GM18502 (cell line): ENCODE data around the gene NECTIN1.

Experiments used
- ATAC-seq: cut with Tn5 transposase; IDR thresholded peaks from one replicate; pipeline ENCODE4 v1.9.1; 2021; ENCODE audit warnings: mild to moderate bottlenecking; ENCODE audit not compliant: unreplicated experiment, poor library complexity

NECTIN1 gene, protein sequence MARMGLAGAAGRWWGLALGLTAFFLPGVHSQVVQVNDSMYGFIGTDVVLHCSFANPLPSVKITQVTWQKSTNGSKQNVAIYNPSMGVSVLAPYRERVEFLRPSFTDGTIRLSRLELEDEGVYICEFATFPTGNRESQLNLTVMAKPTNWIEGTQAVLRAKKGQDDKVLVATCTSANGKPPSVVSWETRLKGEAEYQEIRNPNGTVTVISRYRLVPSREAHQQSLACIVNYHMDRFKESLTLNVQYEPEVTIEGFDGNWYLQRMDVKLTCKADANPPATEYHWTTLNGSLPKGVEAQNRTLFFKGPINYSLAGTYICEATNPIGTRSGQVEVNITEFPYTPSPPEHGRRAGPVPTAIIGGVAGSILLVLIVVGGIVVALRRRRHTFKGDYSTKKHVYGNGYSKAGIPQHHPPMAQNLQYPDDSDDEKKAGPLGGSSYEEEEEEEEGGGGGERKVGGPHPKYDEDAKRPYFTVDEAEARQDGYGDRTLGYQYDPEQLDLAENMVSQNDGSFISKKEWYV

DNA sequence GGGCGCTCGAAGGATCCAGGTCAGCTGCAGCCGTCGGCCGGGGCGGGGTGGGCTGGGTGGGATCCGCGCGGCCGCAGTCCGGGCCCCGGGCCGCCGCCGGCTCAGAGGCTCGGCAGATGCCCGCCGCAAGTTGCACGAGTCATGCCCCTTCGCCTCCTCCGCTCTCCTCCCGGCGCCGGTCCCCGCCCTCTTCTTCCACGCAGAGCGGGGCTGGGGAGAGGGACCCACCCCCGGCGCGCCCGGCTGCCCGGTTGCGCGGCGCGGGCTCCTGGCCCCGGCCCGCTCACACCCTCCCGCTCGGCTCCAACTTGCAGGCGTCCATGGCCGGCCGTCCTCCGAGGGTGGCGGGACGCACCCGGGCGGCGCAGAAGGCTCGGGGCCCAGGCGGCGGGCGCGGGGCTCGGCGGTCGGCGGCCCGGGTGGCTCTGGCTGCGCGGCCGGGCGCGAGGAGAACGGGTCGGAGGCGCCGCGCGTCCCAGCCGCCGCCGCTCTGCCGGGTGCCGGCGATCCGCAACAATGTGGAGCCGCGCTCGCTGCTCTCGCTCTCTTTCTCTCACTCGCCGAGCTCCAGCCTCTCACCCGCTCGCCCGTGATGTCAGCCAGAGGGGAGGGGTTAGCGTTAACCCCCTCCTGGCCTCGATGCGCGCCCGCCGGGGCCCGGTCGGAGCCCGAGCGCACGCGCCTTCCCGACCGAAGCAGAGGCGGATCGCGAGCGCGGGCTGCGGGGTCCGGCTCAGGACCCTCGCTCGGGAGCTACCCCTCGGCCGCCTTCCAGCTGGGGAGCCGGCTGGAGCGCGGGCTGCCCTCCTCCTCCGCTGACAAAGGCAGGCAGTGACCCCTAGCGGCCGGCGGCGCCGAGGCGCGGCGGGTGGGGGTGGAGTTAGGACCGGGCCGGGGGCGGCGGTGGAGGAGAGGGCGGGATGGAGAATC is at the start of gene NECTIN1:
Gene NECTIN1 (minus strand): TSS at position 550 of the 930 bp plus-strand sequence. CDS start 647 bp downstream, outside the sequence.
- peak; percentile 85 for ATAC-seq

DNA sequence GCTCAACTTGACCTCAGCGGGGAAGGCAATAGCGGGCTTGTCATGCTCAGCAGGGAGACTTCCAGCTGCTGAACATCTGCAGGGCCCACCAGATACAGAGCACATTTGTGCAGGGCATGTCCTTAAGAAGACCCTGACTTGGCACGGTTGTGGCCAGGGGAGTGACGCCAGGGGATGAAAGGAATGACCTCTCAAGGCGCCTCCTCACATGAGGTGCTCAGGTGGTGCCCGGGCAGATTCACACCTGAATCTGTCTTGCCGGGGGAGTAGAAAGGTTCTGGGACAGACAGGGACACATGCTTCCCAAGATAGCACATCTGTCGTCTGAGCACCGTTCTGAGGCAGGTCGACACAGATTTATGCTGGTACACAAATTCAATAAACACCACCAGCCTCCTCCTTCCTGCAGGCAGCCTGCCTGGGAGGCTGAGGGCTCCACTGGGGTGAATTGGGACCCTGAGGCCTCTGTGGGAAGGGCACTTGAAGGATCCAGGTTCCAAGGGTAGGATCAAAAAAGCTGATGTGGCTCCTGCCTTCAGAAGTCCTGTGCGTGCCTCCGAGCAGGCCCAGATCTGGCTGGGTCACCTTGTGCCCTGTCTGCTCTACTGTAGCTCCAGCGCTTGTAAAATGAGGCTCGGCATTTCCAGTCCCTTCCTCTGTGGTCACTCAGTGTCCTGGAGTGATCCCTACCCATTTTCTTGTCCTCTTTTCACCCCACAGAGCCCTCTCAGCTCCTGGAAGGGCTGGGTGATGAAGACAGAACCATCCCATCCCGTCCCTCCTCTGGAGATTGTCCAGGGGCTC is 49.6 kb upstream of the NECTIN1 start:
- ATAC-seq = no peak

DNA sequence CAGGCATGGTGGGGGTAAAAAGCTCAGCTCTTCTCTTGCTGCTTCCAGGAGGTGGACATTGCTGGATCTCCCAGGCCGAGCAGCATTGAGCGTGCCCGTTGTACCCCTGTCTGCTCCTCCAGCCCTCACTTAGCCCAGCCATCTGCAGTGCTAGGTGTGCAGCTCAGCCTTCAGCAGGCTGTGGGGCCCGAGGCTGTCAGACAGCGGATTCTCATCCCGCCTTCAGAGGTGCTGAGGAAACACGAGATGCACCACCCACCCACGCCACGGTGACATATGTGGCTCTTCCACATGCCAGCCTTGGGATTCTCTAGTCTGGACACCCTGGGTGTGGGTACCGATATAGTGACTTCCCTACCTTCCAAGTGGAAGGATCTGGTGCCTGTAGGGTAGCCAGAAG is 48.9 kb upstream of the NECTIN1 start:
- ATAC-seq = no peak

DNA sequence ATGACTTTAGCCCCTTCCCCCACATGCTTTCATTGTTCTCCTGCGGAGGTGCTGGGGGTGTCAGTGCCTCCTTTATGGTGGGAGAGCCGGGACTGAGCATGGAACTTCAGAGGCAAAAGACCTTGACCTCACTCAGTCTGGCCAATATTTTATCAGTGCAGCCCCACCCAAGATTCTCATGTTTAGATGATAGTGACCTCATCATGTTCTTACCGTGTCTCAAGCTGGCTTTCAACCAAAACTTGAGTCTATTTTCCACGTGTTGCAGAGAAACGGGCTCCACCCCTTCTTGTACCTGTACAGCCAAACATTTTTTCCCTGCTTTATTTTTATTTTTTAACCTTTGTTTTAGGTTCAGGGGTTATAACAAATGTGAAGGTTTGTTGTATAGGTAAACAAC is 47.7 kb upstream of the NECTIN1 start:
- no peak for ATAC-seq

DNA sequence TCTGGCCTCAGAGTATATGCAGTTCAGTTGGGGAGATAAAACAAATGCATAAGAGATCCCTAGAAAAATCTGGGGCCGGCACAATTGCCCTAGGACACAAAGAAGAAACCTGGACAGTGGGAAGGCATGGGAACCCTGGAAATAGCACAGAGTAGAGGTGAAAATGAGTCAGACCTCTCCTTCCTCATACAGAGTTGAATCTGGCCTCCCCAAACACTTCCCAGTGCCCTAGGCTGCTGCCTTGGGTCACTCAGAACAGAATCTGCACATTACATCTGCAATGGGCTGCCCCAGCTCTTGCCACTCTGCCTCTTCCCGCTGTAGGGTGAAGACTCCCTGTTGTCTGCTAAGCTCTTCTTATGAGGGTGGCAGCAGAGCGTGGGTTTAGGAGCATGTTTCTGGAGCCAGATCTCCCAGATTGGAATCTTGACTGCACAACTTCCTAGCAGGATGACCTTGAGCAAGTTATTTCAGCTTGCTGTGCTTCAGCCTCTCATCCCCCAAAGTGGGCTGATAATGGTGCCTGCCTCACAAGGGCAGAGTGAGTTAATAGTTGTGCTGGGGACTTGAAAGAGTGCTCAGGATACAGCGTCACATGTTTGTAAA is 47.1 kb upstream of the NECTIN1 start:
- ATAC-seq = no peak

DNA sequence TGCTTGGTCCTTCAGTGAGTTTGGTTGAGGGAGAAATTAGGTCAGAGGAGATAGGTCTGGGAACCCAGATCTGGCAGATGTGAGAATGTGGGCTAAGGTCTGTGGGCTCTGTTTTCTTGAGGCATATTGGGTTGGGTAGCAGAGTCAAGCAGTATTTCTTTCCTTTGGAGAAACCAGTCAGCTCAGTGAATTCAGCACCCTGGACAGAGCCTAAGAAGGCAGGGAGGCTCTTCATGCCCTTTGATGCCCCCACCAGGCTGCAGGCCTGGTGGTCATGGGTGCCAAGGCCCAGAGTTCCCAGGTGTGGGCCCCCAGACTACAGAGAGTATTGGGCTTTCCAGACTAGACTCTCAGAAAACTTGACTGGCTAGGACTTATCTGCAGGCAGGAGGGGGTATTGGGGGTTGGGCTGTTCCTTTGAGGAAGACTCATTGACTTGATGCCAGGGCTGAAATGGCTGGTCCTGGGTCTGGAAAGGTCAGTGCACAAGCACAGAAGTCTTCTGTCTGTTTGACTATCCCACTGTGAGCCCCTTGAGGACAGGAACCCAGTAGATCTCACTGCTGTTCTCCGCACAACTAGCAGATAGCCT is 45.3 kb upstream of the NECTIN1 start:
- ATAC-seq = no peak

- no peak for ATAC-seq
Measured at GRCh38 chr11:119772641-119773415, 43.8 kb upstream of the NECTIN1 start.

DNA sequence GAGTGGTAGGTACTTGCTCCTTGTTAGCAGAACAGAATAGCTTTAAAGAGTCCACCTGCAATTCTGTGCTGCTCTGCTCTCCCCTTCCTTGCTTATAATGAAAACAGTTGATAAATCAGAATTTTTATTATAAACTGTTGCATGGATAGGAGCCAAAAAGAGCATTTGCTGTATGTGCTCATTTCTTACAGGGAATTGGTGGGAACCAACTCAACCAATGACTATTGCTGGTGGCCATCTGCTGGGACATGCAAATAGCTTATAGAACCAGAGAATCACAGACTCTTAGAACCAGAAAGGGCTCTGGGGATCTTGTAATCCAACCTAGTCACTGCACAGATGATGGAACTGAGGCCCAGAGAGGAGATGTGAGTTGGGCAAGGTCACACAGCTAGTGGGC is 43.1 kb upstream of the NECTIN1 start:
- no peak for ATAC-seq

DNA sequence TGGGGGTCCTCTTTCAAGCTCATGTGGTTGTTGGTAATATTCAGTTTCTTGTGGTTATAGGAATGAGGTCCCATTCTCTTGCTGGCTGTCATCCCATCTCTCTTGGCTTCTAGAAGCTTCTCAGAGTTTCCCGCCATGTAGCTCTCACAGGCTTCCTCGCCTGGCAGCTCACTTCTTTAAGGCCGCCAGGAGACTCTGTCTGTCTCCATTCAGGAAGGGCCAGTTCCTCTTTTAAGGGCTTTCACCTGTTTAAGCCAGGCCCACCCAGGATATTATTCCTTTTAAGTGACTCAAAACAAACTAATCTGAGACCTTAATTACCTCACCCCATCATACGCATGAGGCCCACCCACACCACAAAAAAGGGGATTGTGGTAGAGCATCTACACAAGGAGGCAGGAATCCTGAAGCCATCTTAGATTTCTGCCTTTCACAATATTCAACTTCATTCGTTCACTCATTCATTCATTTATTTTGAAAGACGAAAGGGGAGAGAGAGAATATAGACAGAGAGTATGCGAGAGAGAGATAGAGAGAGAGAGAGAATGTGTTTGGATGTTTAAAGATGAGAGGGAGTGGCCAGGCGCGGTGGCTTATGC is 42.3 kb upstream of the NECTIN1 start:
- ATAC-seq = no peak

DNA sequence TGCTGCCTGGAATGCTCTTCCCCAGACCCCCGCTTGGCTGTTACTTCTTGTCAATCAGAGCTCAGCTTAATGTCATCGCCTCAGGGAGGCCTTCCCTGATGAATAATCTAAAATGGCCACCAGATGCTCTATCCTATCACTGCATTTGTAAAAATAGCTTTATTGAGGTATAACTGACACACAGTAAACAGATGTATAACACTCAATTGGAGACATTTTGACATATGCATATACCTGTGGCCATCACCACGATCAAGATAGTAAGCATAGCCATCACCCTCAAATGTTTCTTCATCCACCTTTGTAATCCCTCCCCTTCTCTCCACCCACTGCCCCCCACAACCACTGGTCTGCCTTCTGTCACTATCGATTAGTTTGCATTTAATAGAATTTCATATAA is 36.6 kb upstream of the NECTIN1 start:
- no peak for ATAC-seq

DNA sequence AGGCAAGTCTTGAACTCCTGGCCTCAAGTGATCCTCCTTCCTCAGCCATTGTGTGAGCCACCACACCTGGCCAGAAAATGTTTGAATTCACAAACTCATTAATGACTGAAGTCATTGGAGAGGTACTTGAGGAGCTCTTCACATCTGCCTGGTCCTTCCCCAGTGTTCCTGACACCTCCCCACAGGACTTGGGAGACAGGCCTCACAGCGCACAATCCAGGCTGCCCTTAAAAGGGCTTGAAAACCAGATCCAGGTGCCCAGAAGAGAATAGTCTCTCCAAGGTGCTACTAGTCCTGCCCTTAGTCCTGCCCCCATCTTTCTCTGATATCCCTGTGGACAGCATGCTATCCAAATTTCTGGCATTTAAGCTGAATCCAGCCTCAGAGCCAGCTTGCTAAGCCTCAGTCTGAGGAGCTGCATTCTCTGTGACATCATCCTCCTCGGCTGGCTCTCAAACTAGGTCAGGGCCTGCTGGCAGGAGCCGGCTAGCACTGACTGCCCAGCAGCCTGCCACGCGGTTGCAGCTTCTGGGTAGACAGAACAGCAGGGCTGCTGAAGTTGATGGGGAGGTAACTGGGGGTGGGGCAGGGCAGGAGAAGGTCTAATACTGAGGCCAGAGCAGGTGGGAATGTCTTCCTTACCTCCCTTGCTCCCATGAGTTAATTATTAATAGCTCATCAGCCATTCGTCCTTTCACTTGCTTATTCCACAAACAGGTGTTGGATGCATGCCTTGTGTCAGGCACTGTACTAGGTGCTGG is 35.3 kb upstream of the NECTIN1 start:
- ATAC-seq = no peak

DNA sequence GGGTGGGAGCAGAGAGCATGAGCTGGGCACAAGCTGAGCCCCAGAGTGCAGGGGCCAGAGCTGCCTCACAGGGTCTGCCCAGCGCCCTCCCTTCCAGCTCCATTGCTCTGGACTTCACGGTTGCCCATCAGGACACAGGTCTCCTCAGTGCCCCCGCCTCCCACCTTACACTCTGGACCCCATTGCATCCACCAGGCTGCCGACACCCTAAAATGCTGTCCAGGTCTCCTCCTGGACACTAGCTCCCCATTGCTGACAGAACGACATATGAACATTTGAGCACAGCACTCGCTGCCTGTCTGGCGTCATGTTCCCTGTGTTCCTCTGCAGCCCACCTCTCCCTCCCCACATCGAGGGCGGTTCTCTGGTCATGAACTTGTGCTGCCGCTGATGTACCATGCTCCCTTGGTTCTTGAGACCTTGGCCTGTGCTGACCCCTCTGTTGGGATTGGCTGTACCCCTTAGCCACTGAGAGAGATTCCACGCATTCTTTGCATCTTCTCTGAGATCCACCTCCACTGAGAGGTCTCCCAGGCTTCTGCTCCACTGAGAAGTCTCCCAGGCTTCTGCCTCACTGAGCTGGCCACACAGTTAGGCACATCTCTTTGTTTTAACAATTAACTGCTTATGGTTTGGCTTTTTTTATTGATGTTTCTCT is 34.2 kb upstream of the NECTIN1 start:
- no peak for ATAC-seq

GRCh38 chr11:119759747-119760412 is 30.9 kb upstream of the NECTIN1 start:
- no peak for ATAC-seq

DNA sequence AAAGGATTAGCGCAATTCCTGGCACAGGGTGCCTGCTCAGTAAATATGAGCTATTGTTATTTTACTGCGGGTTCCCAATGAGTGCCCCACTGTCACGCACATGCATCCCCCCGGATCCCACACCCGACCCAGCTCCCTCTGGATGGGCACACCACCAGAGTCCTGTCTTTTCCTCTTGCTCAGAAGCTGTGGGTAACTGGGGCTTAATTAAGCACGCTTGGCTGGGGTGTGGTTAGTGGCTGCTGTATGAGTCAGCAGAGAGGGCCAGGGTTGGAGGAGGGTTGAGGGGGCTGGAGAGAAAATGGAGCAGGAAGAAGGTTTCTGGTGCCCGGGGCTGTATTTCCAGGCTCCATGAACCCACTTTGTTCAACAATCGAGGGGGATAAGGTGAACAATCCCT is 30.3 kb upstream of the NECTIN1 start:
- no peak for ATAC-seq

GRCh38 chr11:119758291-119758690 is 29.3 kb upstream of the NECTIN1 start:
- no peak for ATAC-seq

DNA sequence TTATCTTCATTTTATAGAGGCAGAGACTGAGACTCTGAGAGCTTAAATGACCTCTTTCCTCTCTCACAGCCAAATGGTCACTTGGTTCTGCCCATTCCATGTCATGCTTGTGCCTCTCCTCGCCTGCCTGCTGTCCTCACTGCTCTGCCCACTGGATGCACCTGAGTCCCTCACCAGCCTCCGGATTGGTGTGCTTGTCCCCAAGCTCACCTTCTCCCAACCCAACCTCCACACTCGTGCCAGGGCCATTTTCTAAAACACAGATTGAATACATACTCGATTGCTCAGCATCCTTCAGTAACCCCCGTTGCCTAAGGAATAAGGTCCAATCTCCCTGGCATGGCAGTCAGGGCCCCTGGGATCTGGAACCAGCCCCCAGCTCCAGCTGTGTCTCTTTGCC is 28.4 kb upstream of the NECTIN1 start:
- no peak for ATAC-seq
